GM15510 (cell line): Measurements from ENCODE around the gene CPXCR1.

Source experiments
- POLR2A ChIP-seq: IDR thresholded peaks from 3 replicates; pipeline ENCODE4 v1.6.1; 2011; ENCODE audit warnings: borderline replicate concordance; ENCODE audit not compliant: insufficient read length; ENCODE audit errors: extremely low read depth

CPXCR1 gene

DNA sequence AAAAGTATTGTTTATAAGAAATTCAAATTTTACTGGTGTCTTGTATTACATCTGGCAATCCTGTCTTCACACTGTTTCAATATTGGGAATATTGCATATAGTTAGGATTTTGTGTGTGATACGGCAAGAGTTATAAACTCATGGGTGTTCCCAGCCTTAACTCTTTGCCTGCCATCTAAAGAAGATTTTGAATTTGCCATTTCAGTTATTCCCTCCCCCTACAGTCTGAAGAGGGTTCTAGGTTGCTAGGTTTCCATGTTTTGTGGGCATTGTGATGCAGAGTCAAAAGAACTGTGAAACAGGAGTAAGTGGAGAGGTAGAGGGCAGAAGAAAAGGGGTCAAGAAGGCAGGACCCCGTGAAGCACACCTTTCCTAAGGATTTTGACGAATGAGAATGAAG lies at the start of gene CPXCR1:
CPXCR1 (plus strand) TSS at position 301 of the 400 bp plus-strand sequence. CDS start 6,190 bp downstream, outside the sequence.
- no peak for TF ChIP-seq POLR2A

DNA sequence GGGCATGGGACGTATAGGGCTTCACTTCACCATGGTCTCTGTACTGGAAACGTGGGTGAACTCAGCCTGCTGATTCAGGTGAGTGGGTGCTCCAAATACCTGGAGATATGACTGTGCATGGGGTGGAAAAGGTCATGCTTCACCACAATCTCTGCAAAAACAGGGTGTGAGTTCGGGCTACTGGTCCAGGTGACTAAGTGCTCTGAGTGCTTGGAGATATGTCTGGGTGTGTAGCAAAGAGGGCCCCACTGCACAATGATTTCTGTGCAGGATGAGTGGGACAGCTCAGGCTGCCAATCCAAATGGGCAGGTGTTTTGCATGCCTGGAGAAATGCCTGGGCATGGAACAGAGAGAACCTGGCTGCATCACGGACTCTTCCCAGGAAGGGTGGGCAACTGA lies 11.2 kb upstream of the CPXCR1 start:
- no peak for TF ChIP-seq POLR2A

DNA sequence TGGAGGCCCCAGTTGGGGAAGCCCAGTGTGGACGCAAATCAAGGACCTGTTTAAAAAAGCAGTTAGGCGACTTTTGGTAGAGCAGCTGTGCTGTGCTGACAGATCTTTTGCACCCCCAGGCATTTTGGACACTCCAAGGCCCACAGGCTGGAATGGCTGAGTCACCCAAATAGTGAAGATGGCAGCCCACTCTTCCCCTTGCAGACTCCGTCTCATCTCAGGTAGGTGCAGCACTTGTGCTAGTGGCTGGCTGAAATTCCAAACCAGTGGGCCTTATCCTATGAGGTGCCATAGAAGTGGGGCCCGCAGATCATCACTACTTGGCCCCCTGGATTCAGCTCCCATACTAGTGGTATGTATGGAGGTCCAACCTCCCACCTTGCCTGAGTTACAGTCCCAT lies 42.8 kb downstream of the CPXCR1 start:
- no peak for TF ChIP-seq POLR2A
